DND-41 (cell line): ENCODE results near the gene ATP6V0A1.

Experiments used
- ATAC-seq: fragments of 200-7000 bp; cut with Tn5 transposase; 3 replicates; pipeline ENCODE4 v1.9.1; 2021; ENCODE audit warnings: low read depth; ENCODE audit not compliant: insufficient read depth
- DNase-seq: peaks from one replicate; pipeline ENCODE4 v3.0.0-alpha.2; 2020
- H2AFZ ChIP-seq: 2 replicates; pipeline ENCODE4 v1.6.0; 2012; ENCODE audit warnings: low read depth, low read length
- H3K27ac ChIP-seq: 2 replicates; pipeline ENCODE4 v1.5.1; 2012; ENCODE audit warnings: low read length, inconsistent platforms
- H3K27me3 ChIP-seq: fragments of 200-600 bp; sonication (generic); 2 replicates; pipeline ENCODE4 v1.6.0; 2012; ENCODE audit warnings: low read length, mild to moderate bottlenecking, inconsistent platforms; ENCODE audit not compliant: insufficient read depth, poor library complexity
- H3K36me3 ChIP-seq: 2 replicates; pipeline ENCODE4 v1.5.1; 2012; ENCODE audit warnings: low read length, inconsistent platforms; ENCODE audit not compliant: insufficient read depth
- H3K4me1 ChIP-seq: 2 replicates; pipeline ENCODE4 v1.5.1; 2012; ENCODE audit warnings: mild to moderate bottlenecking, low read length; ENCODE audit not compliant: insufficient read depth
- H3K4me2 ChIP-seq: 2 replicates; pipeline ENCODE4 v1.6.0; 2012; ENCODE audit warnings: mild to moderate bottlenecking, moderate library complexity, low read length, inconsistent platforms; ENCODE audit not compliant: insufficient read depth
- H3K4me3 ChIP-seq, 2 experiments: fragments of 200-600 bp in 1 of 2; shearing (Covaris generic) in 1 of 2; 2 replicates each; pipeline ENCODE4 v1.5.1; 2012 to 2016; ENCODE audit warnings: inconsistent platforms in 2 of 2, low read length in 2 of 2, mild to moderate bottlenecking in 2 of 2, low read depth in 1 of 2, moderate library complexity in 1 of 2
- H3K79me2 ChIP-seq: 2 replicates; pipeline ENCODE4 v1.6.0; 2012; ENCODE audit warnings: low read length, inconsistent platforms; ENCODE audit not compliant: insufficient read depth
- H3K9ac ChIP-seq: 2 replicates; pipeline ENCODE4 v1.6.0; 2012; ENCODE audit warnings: low read depth, mild to moderate bottlenecking, inconsistent platforms, low read length, moderate library complexity
- H3K9me3 ChIP-seq: 2 replicates; pipeline ENCODE4 v1.5.1; 2012; ENCODE audit warnings: low read length, moderate library complexity, mild to moderate bottlenecking, inconsistent platforms; ENCODE audit not compliant: insufficient read depth, severe bottlenecking
- H4K20me1 ChIP-seq: 2 replicates; pipeline ENCODE4 v1.6.0; 2012; ENCODE audit warnings: low read length; ENCODE audit not compliant: insufficient read depth
- EZH2 ChIP-seq: IDR thresholded peaks from 3 replicates; pipeline ENCODE4 v1.6.1; 2012; ENCODE audit warnings: borderline replicate concordance, low read depth, mild to moderate bottlenecking, moderate library complexity, low read length, inconsistent platforms; ENCODE audit not compliant: severe bottlenecking
- TF ChIP-seq, protein P1 (sequence below): IDR thresholded peaks from 2 replicates; pipeline ENCODE4 v1.5.1; 2012; ENCODE audit warnings: borderline replicate concordance, low read length, moderate library complexity, mild to moderate bottlenecking; ENCODE audit not compliant: poor library complexity, severe bottlenecking; ENCODE audit errors: extremely low read depth

Gene ATP6V0A1

DNA sequence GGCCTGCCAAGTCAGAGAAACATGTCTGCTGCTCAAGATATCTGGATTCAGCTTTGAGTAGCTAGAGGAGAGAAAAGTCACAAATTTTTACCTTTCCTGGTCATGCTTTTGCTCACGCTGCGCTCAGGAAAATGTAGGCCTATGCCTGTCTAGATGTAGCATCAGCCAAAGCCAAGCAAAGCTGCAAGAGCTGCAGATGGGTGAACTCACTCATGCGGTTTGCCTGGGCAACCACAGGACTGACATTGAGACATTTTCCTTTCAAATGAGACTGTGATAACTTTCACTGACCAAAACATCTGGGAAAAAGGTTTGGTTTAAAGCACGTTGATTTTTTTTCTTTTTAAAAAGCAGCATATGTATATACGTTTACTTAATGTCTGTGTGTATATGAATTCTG lies 43.4 kb downstream of the ATP6V0A1 start:
- Histone ChIP-seq H3K9ac (no peak overlapping the region), H3K4me3 (no peak overlapping the region), H3K79me2 (no peaks in the 10 kb centered on the region), H3K4me2 (no peak overlapping the region), H2AFZ (no peak overlapping the region), H3K36me3 (no peaks in the 10 kb centered on the region), H3K27me3 (peaks cover 10% of the 10 kb centered on the region), H3K9me3 (no peaks in the 10 kb centered on the region), H3K27ac (no peak overlapping the region), H3K4me1 (no peaks in the 10 kb centered on the region), H4K20me1 (no peaks in the 10 kb centered on the region)
- ATAC-seq (no peak), DNase-seq (no peak)
- TF ChIP-seq, protein P1, sequence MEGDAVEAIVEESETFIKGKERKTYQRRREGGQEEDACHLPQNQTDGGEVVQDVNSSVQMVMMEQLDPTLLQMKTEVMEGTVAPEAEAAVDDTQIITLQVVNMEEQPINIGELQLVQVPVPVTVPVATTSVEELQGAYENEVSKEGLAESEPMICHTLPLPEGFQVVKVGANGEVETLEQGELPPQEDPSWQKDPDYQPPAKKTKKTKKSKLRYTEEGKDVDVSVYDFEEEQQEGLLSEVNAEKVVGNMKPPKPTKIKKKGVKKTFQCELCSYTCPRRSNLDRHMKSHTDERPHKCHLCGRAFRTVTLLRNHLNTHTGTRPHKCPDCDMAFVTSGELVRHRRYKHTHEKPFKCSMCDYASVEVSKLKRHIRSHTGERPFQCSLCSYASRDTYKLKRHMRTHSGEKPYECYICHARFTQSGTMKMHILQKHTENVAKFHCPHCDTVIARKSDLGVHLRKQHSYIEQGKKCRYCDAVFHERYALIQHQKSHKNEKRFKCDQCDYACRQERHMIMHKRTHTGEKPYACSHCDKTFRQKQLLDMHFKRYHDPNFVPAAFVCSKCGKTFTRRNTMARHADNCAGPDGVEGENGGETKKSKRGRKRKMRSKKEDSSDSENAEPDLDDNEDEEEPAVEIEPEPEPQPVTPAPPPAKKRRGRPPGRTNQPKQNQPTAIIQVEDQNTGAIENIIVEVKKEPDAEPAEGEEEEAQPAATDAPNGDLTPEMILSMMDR: no peak
- no peak for TF ChIP-seq EZH2

DNA sequence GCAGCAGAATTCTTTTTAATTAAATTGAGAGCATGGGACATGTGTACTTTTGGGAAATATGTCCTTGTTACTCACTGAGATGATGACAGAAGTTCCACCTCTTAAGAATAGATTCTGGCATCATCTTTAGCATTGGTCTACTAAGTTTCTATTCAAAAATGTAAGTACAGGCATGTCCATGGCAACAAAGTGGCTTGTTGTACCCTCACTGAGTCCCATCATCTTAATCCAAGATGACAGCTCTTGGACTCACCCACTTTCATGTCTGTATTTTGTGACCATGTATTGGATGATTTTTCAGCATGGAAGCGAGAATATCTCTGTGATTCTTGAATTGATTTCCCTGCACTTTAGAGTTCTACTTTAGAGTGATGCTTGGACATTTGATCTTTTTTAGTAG lies 44.2 kb downstream of the ATP6V0A1 start:
- H3K36me3 ChIP-seq: no peaks in the 10 kb centered on the region
- ATAC-seq (no peak), DNase-seq (no peak)
- H4K20me1 ChIP-seq: no peaks in the 10 kb centered on the region
- no peaks in the 10 kb centered on the region for H3K4me1 ChIP-seq
- H3K9me3 ChIP-seq: no peaks in the 10 kb centered on the region
- H3K27ac ChIP-seq: no peak overlapping the region
- H2AFZ ChIP-seq: no peak overlapping the region
- peaks cover 13% of the 10 kb centered on the region for H3K27me3 ChIP-seq
- H3K4me3 ChIP-seq: no peak overlapping the region
- no peak overlapping the region for H3K4me2 ChIP-seq
- no peaks in the 10 kb centered on the region for H3K79me2 ChIP-seq
- TF ChIP-seq, protein P1: no peak
- TF ChIP-seq EZH2: no peak
- H3K9ac ChIP-seq: no peak overlapping the region

DNA sequence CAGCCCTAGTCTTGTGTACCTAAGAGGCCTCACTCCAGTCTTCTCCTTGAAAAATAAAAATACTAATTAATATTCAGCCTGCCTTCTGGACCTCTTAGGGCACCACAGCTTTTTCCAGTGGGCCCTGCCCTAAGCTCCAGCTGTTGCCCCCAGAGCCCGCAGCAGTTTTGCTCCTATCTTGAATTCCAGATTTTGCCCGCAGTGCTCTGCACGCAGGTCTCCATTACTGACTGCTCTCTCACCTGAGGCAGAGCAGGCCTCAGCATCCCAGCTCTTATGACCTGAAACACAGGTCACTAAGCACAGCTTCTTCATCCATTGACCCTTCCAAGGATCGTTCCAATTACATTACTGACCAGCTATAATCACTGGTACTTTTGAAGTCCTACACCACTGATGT lies 49.0 kb downstream of the ATP6V0A1 start:
- peaks cover 2% of the 10 kb centered on the region; the same call in 1 of the 2 replicates for H4K20me1 ChIP-seq
- H3K4me1 ChIP-seq: no peaks in the 10 kb centered on the region
- ATAC-seq (no peak), DNase-seq (no peak)
- no peak overlapping the region for H3K9ac ChIP-seq
- H3K27me3 ChIP-seq: peaks cover 42% of the 10 kb centered on the region
- no peaks in the 10 kb centered on the region for H3K9me3 ChIP-seq
- H3K4me2 ChIP-seq: no peak overlapping the region
- no peak for TF ChIP-seq EZH2
- TF ChIP-seq, protein P1: no peak
- no peaks in the 10 kb centered on the region for H3K79me2 ChIP-seq
- no peak overlapping the region for H2AFZ ChIP-seq
- H3K4me3 ChIP-seq: no peak overlapping the region
- H3K36me3 ChIP-seq: no peaks in the 10 kb centered on the region
- H3K27ac ChIP-seq: no peak overlapping the region
